Measurements from ENCODE around the gene ODF2L.

DNA sequence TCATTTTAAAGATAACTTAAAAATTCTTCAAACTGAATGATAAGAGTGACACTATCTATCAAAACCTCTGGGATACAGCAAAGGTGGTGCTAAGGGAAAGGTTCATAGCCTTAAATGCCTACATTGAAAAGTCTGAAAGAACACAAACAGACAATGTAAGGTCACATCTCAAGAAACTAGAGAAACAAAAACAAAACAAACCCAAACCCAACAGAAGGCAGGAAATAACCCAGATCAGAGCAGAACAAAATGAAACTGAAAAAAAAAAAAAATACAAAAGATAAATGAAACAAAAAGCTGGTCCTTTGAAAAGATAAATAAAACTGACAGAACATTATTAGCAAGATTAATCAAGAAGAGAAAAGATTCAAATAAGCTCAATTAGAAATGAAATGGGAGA, 6.8 kb downstream of the ODF2L start:
- TF ChIP-seq, protein P1, sequence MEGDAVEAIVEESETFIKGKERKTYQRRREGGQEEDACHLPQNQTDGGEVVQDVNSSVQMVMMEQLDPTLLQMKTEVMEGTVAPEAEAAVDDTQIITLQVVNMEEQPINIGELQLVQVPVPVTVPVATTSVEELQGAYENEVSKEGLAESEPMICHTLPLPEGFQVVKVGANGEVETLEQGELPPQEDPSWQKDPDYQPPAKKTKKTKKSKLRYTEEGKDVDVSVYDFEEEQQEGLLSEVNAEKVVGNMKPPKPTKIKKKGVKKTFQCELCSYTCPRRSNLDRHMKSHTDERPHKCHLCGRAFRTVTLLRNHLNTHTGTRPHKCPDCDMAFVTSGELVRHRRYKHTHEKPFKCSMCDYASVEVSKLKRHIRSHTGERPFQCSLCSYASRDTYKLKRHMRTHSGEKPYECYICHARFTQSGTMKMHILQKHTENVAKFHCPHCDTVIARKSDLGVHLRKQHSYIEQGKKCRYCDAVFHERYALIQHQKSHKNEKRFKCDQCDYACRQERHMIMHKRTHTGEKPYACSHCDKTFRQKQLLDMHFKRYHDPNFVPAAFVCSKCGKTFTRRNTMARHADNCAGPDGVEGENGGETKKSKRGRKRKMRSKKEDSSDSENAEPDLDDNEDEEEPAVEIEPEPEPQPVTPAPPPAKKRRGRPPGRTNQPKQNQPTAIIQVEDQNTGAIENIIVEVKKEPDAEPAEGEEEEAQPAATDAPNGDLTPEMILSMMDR (IDR thresholded peaks at IDR 0.05), result no peak
- TF ChIP-seq POLR2A (IDR thresholded peaks at IDR 0.05) (no peak), EP300 (IDR thresholded peaks at IDR 0.05) (no peak), POLR2AphosphoS5 (IDR thresholded peaks at IDR 0.05) (no peak)
